ENCODE results near the gene SSPN.

DNA sequence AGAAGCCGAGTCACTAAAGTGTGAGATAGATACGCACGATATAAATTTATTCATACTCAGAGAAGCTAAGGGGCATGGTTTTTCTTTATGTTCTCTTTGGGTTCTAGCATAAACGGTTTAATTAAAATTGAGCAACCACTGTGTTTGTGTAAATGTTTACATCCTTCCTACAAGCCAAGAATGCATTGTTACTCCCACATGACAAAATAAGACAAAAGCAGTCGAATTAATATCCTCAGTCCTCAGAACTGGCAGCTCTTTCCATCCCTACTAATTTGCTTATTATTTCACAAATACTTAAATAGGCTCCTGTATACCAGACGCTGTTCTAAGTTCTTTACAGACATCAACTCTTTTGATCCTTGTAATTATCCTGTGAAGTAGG, 32.0 kb downstream of the SSPN start:
- TF ChIP-seq CTCF (IDR thresholded peaks at IDR 0.05) (no peak), POLR2A (IDR thresholded peaks at IDR 0.05) (no peak), POLR2AphosphoS5 (IDR thresholded peaks at IDR 0.05) (no peak)
